HG02840 (cell line): ENCODE results near the gene PRKD2.
"Not testable (repeated sequence)": the region's sequence is repeated elsewhere in the genome, so short reads cannot be mapped to it uniquely, and the experiment has no call there.

Source experiments
- ATAC-seq: cut with Tn5 transposase; IDR thresholded peaks from one replicate; pipeline ENCODE4 v1.9.1; 2021; ENCODE audit warnings: mild to moderate bottlenecking, moderate library complexity, moderate number of reproducible peaks; ENCODE audit not compliant: unreplicated experiment, low FRiP score

PRKD2 gene

DNA sequence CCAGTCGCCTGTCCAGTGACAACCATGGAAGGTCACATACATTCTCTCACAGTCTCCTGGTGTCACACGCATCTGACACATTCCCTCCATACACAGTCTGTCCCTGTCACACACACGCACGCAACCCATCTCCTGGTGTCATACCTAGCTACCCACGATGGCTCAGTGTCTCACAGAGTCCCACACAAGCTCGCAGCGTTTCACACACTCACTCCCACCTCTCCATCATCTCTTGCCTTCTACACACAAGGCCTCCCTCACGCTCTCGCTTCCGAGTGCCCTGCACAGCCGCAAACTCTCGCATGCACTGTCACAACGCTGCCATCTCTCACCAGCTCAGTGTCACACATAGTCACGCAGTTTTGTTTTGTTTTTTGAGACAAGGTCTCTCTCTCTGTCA lies 79.7 kb downstream of the PRKD2 start:
- ATAC-seq = no peak

DNA sequence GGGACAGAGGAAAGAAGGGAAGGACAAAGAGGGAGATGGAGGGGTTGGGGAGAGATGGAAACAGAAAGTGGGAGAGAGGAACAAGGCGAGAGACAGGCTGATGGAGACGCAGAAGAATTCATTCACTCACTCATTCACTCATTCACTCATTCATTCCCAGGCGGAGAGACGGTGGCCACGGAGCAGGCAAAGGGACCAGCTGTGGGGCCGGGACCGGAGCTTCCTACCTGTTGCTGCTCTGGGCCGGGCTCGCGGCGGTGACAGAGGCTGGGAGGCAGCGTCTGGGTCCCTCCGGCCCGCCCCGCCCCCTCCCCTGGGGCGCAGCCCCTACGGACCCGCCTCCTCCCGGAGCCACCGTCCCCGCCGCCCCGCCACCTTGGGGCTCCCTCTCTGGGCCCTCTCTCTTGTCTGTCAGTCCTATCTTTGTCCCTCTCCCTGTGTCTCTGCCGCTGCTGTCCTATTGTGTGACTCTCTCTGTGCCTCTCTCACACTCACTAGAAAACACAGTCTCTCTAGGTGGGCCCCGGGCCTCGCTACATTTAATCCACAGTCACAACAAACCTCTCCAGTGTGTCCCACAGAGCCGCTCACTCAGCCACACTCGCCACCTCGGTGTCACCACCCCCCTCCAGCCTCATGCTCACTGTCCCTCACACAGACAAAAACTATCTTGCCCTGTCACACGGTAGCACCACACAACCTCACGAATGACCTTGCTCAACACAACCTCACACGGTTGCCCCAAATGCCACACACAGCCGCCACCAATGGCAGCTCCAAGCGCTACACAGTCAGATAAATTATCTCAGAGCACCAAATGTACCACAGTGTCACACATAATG lies 80.8 kb downstream of the PRKD2 start, which contains the start of gene GNG8:
GNG8 (minus strand) TSS at position 283 of the 842 bp plus-strand sequence. CDS start 1,520 bp downstream, outside the sequence.
- no peak for ATAC-seq

DNA sequence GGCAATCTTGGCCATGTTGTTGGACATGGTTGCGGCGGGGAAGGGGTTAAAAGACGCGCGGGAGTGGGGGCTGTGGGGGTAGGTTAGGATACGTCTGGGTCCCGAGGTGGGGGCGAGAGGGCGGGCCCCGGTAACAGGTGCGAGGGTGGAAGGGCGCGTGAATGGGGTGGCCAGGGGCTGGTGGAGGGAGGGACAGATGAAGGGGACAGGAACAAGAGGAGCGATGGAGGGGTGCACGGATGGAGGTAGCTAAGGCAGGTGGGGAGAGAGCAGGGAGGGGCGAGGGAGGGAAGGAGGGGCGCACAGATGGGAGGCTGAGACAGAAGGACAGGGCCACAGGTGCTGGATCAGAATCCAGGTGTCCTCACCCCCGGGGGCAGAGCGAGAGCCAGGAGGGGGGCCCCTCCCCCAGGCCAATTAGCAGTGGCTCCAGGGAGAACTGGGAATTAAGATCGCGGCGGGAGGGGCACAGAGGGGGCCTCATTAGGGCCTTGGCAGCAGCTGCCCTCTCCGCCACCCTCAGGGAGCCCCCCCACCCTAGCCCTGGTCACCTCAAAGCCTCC lies 82.2 kb downstream of the PRKD2 start:
- no peak for ATAC-seq

DNA sequence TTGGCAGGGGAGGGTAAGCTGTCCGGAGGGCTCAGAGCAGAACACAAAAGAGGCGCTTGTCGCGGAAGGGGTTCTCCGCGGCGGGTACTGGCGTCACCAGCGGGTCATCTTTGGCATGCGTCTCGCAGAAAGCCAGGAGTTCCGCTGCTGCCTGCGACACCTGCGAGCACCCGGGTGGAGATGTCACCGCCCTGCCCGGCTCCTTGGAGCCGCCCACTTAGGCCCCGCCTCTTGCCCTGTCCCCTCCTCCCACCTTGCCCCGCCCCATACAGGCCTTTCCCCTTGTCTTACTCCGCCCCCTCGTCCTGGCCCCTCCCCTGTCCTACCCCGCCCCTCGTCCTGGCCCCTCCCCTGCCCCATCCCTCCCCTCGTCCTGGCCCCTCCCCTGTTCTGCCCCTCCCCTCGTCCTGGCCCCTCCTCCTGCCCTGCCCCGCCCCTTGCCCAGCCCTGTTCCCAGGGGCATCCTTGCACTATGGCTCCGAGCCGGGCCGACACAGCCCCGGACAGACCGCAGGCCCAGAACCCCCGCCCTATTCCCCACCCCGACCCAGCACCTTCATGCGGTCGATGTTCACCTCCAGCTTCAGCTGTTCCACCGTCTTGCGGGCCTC lies 82.8 kb downstream of the PRKD2 start:
- no peak for ATAC-seq

DNA sequence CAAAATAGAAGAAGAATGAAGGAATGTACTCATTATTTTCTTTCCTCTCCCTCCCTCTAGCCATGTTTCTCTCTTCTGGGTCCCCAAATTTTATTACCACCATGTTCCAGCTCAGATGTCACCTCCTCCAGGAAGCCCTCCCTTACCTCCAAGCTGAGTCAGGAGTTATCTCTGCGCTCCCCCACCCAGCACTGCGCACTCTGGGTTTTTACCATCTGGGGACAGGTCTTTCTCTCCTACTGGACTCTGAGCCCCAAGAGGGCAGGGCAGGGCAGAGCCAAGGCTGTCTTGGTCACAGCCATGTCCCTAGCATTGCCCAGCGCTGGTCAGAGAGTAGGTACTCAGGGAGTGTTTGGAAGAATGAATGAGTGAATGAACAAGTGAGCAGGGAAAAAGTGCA lies 83.8 kb downstream of the PRKD2 start:
- no peak for ATAC-seq

DNA sequence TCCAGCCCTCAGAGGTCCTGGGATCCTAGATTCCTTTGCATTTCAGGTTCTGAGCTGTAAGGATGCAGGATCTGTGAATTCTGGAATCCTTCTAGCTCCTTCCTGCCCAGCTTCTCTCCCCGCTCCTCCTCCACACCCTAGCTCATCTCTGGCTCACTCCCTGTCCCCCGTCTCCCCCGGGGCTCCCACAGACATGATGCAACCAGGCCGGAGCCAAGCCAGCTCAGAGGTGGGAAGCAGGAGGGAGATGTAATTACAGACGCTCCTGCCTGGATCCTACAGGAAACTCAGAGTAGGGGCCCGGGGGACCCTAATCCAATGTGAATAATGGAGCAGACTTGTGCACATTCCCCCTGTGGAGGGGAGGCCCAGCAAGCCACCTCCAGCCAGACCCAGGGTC lies 85.4 kb downstream of the PRKD2 start:
- no peak for ATAC-seq

DNA sequence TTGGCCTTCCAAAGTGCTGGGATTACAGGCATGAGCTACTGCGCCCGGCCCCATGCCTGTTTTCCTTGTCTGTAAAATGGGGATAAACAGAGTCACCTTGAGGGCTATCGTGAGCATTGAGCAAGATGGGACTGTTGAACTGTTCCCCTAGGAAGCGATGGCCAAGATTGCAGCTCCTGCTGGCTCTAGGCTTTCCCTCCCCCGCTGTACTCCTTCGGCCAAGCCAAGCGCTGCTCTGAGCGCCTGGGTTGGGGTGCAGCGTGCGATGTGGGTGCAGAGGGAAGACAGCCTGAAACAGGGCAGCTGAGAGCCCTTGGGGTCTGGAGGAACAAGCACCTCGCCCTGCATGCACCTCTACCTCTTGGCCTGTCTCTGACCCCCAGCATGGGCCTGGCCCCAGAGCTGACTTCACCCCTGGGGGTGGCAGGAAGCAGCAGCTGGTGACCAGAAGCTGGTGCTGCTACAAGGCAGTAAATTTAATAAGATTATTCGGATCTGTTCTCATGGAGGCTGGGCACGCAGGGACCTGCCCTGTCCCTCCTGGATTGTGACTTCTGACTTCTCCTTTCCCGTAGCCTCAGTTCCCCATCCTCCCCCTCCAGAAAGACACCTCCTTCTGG lies 86.2 kb downstream of the PRKD2 start:
- ATAC-seq = no peak

DNA sequence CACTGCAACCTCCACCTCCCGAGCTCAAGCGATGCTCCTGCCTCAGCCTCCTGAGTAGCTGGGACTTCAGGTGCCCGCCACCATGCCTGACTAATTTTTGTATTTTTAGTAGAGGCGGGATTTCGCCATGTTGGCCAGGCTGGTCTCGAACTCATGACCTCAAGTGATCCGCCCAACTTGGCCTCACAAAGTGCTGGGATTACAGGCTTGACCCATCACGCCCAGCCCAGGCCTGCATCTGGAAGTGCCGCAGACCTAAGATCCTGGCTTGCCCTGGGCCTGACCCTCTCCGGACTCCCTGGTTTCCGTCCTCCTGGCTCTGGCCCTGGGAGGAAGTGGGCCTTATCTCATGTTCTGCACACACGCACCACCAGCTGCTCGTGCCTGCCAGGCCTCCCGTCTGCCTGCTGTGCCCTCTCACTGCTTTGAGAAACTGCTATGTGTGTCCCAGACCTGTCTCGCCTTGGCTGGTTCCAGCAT lies 87.3 kb downstream of the PRKD2 start:
- no peak for ATAC-seq

DNA sequence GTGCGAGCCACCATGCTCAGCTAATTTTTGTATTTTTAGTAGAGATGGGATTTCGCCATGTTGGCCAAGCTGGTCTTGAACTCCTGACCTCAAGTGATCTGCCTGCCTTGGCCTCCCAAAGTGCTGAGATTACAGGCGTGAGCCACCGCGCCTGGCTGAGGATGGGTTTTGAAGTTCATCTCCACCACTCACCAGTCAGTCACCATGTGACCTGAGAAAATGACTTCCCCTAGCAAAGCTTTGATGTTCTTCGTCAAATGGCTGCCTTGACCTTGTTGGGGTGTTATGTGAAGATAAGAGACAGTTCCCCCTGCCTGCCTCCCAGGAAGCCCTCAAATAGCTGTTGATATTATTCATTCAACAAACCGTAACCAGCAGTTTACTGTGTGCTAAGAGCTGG lies 87.9 kb downstream of the PRKD2 start:
- ATAC-seq = not testable (repeated sequence)

DNA sequence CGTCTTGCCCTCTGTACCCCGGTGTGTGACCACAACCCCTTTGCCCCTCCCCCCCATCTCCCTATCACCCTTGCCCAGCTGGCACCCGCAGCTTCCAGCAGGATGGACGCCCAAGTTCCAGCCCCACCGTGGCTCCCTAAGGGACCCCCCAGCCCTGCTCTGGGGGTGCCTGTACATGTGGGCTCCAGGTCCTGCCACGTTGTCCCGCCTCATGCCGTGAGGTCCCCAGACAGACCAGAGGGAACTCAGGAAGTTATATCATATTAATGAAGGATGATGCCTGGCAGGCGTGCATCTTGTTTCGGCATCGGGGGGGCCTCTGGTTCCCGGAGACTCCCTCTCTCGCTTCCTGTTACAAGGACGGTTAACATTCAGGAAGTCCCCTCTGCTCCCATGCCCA lies 90.5 kb downstream of the PRKD2 start:
- ATAC-seq = no peak

DNA sequence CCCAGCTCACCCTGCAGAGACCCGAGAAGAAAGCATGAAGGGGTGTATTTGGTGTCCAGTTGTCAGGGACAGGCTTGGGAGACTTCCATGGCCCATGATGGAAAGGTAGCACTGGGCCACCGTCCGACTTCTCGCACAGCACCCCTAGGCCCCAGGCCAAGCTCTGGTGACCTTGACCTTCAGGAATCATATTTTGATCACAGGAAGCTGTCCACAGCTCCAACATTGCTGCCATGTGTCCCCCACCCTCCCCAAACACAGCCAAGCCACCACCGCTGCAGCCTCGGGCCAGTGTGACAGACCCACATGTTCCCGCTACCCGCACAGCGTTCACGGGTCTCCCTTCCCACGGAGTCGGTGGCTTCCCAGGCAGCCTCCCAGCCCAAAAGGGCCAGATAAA lies 91.2 kb downstream of the PRKD2 start:
- ATAC-seq = no peak

DNA sequence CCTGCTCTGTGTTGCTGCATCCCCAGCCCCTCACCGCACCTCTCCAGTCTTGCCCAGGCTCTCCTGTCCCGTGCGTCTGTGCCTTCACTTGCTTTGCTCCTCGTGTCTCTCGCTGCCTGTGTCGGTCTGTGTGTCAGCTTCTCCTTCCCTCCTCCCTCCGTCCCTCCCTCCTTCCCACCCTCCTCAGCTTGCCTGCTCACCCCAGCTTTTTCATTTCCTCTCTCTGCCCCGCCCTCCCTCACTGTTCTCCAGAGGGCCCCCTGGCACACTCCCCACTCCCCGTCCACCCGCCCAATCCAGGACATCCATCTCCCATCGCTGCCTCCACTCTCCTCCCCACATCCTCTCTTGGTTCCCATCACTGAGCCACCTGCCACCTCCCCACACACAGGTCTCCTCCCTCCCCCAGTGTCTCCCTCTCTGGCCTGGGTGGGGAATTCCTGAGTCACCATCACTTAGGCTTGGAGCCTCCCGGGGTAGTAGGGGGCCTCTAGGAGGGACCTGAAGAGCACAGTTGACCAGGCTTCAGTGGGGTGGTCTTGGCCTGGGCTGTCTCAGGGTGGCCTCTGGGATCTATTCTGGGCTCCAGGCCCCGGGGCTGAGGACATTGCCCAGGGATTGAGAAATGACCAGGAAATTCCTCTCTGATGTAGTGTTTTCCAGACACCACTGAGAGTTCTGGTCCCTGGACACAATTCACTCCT lies 91.8 kb downstream of the PRKD2 start, which contains the start of gene PTGIR:
PTGIR (minus strand) TSS at position 132 of the 704 bp plus-strand sequence. CDS start 864 bp downstream, outside the sequence.
- no peak for ATAC-seq
